SK-N-SH (cell line): ENCODE measurements around the gene LSM7. TPM values are rescaled to one million over a fixed set of nuclear protein-coding genes. Genes with fewer than 3 reads are reported as not detected.
A peak's percentile ranks its signal among the peaks of the same experiment; 100 is the strongest.

Experiments
- CTCF ChIA-PET: fragments of 300-600, 350-600 bp; formaldehyde crosslinking; extraction: SDS; loops from one replicate; lab custom pipeline; 2021; lab: Yijun Ruan, JAX
- POLR2A ChIA-PET: fragments of 350-600 bp; sonication (Branson Sonifier 250); formaldehyde crosslinking; extraction: SDS; loops from one replicate; lab custom pipeline; 2020; ENCODE audit warnings: antibody characterized with exemption, inconsistent platforms; lab: Yijun Ruan, JAX
- DNase-seq: peaks from one replicate; pipeline ENCODE4 v3.0.0; 2012
- H2AFZ ChIP-seq: fragments of 200-600 bp; sonication (generic); 2 replicates; pipeline ENCODE4 v1.8.1; 2016; ENCODE audit warnings: antibody characterized with exemption, mild to moderate bottlenecking, low read depth
- H3F3A ChIP-seq: fragments of 200-600 bp; sonication (generic); replicated peaks from 2 replicates; pipeline ENCODE3; 2016; ENCODE audit warnings: antibody characterized with exemption, mild to moderate bottlenecking; ENCODE audit not compliant: insufficient read depth
- H3K27ac ChIP-seq, 2 experiments: fragments of 200-500 bp in 1 of 2; fragments of 200-600 bp in 1 of 2; sonication (Bioruptor generic) in 1 of 2; sonication (generic), shearing (Covaris generic) in 1 of 2; 2 replicates each; pipeline versions ENCODE4 v1.5.1 to v1.6.1; 2014 to 2016; ENCODE audit warnings: low read depth in 2 of 2, inconsistent platforms in 1 of 2, low read length in 1 of 2, mild to moderate bottlenecking in 1 of 2, mixed read lengths in 1 of 2
- H3K27me3 ChIP-seq: fragments of 200-600 bp; sonication (generic), shearing (Covaris generic); 2 replicates; pipeline ENCODE4 v1.6.1; 2016; ENCODE audit warnings: mixed run types; ENCODE audit not compliant: insufficient read depth
- H3K36me3 ChIP-seq, 2 experiments: fragments of 200-500 bp in 1 of 2; fragments of 200-600 bp in 1 of 2; sonication (Bioruptor generic) in 1 of 2; sonication (generic) in 1 of 2; replicated peaks in 1 of 2; 2 replicates each; pipeline versions ENCODE3 to v1.5.1; 2014 to 2016; ENCODE audit warnings: low read length in 1 of 2, mild to moderate bottlenecking in 1 of 2; ENCODE audit not compliant: insufficient read depth in 2 of 2, control insufficient read depth in 1 of 2
- H3K4me1 ChIP-seq, 2 experiments: fragments of 200-500 bp in 1 of 2; fragments of 200-600 bp in 1 of 2; sonication (Bioruptor generic) in 1 of 2; sonication (generic), shearing (Covaris generic) in 1 of 2; 2 replicates each; pipeline versions ENCODE4 v1.5.1 to v1.6.1; 2014 to 2016; ENCODE audit warnings: low read depth in 1 of 2, low read length in 1 of 2, mixed run types in 1 of 2; ENCODE audit not compliant: insufficient read depth in 2 of 2, control insufficient read depth in 1 of 2
- H3K4me2 ChIP-seq: fragments of 200-600 bp; sonication (generic), shearing (Covaris generic); 2 replicates; pipeline ENCODE4 v1.6.1; 2017; ENCODE audit warnings: mixed run types
- H3K4me3 ChIP-seq, 2 experiments: fragments of 200-500 bp in 1 of 2; fragments of 200-600 bp in 1 of 2; sonication (Bioruptor generic) in 1 of 2; sonication (generic), shearing (Covaris generic) in 1 of 2; 2 replicates each; pipeline versions ENCODE4 v1.5.1 to v1.8.1; 2014 to 2016; ENCODE audit warnings: low read depth in 2 of 2, inconsistent platforms in 1 of 2, low read length in 1 of 2, mild to moderate bottlenecking in 1 of 2, mixed read lengths in 1 of 2, moderate library complexity in 1 of 2
- H3K79me2 ChIP-seq: fragments of 200-600 bp; sonication (generic); 2 replicates; pipeline ENCODE4 v1.8.1; 2017; ENCODE audit warnings: mild to moderate bottlenecking; ENCODE audit not compliant: insufficient read depth
- H3K9ac ChIP-seq: fragments of 200-600 bp; sonication (generic); 2 replicates; pipeline ENCODE4 v1.6.1; 2017; ENCODE audit warnings: mixed run types
- H3K9me2 ChIP-seq: fragments of 200-600 bp; sonication (generic); 2 replicates; pipeline ENCODE4 v1.6.1; 2017; ENCODE audit warnings: mixed run types
- H3K9me3 ChIP-seq: fragments of 200-600 bp; sonication (generic); 2 replicates; pipeline ENCODE4 v1.6.1; 2017; ENCODE audit warnings: mixed run types, mild to moderate bottlenecking, moderate library complexity
- H4K20me1 ChIP-seq: fragments of 200-600 bp; sonication (generic); 2 replicates; pipeline ENCODE4 v1.6.1; 2017; ENCODE audit warnings: mild to moderate bottlenecking, mixed run types; ENCODE audit not compliant: insufficient read depth
- EP300 ChIP-seq, 2 experiments: IDR thresholded peaks; 2 replicates each; pipeline versions ENCODE4 v1.4.0 to v1.6.1; 2012; ENCODE audit warnings: borderline replicate concordance in 1 of 2, low read depth in 1 of 2, low read length in 1 of 2
- FOSL2 ChIP-seq: IDR thresholded peaks from 2 replicates; pipeline ENCODE4 v1.4.0; 2012; ENCODE audit warnings: low read depth, mild to moderate bottlenecking, moderate library complexity, borderline replicate concordance
- FOXJ3 ChIP-seq: sonication (generic); formaldehyde crosslinking; IDR thresholded peaks from 2 replicates; pipeline ENCODE4 v1.5.1; 2020; ENCODE audit warnings: mild to moderate bottlenecking, missing genetic modification reagents
- GABPA ChIP-seq: IDR thresholded peaks from 2 replicates; pipeline ENCODE4 v1.4.0; 2012; ENCODE audit warnings: low read depth, mild to moderate bottlenecking
- MEF2A ChIP-seq: IDR thresholded peaks from 2 replicates; pipeline ENCODE4 v1.4.0; 2012; ENCODE audit warnings: low read depth, borderline replicate concordance
- MXI1 ChIP-seq: IDR thresholded peaks from 2 replicates; pipeline ENCODE4 v1.6.1; 2012; ENCODE audit warnings: mild to moderate bottlenecking, low read depth, low read length, improper control_type of control experiment
- NFIC ChIP-seq: IDR thresholded peaks from 2 replicates; pipeline ENCODE4 v1.4.0; 2012; ENCODE audit warnings: borderline replicate concordance
- POLR2AphosphoS5 ChIP-seq: IDR thresholded peaks from 2 replicates; pipeline ENCODE4 v1.6.1; 2012; ENCODE audit warnings: low read depth, low read length
- RAD21 ChIP-seq: IDR thresholded peaks from 2 replicates; pipeline ENCODE4 v1.6.1; 2012; ENCODE audit warnings: mild to moderate bottlenecking, low read length
- RFX5 ChIP-seq: IDR thresholded peaks from 2 replicates; pipeline ENCODE4 v1.6.1; 2012; ENCODE audit warnings: mild to moderate bottlenecking, improper control_type of control experiment, low read length
- TAF1 ChIP-seq: IDR thresholded peaks from 2 replicates; pipeline ENCODE4 v1.6.1; 2012; ENCODE audit warnings: low read depth, mild to moderate bottlenecking, low read length, moderate library complexity, borderline replicate concordance
- TCF12 ChIP-seq: IDR thresholded peaks from 2 replicates; pipeline ENCODE4 v1.4.0; 2012
- YY1 ChIP-seq: IDR thresholded peaks from 2 replicates; pipeline ENCODE4 v1.4.0; 2012; ENCODE audit warnings: low read depth, mild to moderate bottlenecking
- WGBS: methylation state at CpG from one replicate; pipeline ENCODE4 v1.1.6; 2017; ENCODE audit warnings: low lambda C conversion rate; 5-methylcytosine and 5-hydroxymethylcytosine counted together
- polyA plus RNA-seq, 3 experiments: library from polyadenylated mRNA; depleted of rRNA; stranded (reverse); fragments of >200 nt; gene quantifications; 2 replicates each; pipeline ENCODE4 v1.2.3, GENCODE V29; 2012
- TF ChIP-seq, protein P1 (sequence below): IDR thresholded peaks from 2 replicates; pipeline ENCODE4; 2012
- TF ChIP-seq, protein P2 (sequence below): fragments of 150-350 bp; IDR thresholded peaks from 2 replicates; pipeline ENCODE4 v1.6.1; 2016; ENCODE audit warnings: mild to moderate bottlenecking, low read depth, low read length
- TF ChIP-seq, protein P3 (sequence below): IDR thresholded peaks from 2 replicates; pipeline ENCODE4 v1.4.0; 2012; ENCODE audit warnings: low read depth
- TF ChIP-seq, protein P4 (sequence below): fragments of 150-350 bp; IDR thresholded peaks from 2 replicates; pipeline ENCODE4 v1.6.1; 2017; ENCODE audit warnings: antibody characterized with exemption, low read length, low read depth, borderline replicate concordance

LSM7 gene
- polyA plus RNA-seq, 1 of the 3 experiments (the other 2 are of a cell fraction), result 1,193 TPM

DNA sequence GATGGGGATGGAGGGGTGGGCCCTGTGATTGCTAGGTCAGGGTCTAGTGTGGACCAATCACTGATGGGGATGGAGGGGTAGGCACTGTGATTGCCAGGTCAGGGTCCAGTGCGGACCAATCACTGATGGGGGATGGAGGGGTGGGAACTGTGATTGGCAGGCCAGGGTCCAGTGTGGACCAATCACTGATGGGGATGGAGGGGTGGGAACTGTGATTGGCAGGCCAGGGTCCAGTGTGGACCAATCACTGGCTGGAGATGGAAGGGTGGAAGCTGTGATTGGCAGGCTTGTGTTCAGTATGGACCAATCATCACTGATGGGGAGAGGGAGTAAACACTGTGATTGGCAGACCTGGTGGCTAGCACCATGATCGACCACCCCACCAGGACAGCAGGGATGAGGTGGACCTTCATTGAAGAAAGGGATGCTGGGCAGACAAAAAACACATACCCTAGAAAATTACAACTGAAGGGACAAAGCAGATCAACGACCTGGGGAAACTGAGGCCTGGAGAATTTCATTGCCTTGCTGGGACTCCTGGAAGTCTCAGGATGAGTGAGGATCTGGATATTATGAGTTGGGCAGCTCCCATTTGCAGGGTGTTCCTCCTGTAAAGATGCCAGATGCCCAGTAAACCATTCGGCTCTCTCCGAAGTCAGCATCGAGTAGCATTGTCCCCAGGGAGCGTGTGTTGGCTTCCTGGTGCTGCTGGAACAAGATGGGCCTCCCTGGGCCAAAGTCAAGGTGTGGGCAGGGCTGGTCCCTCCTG is 47.2 kb upstream of the LSM7 start:
- Histone ChIP-seq H3K36me3 (no peaks in the 10 kb centered on the region), H2AFZ (no peak overlapping the region), H4K20me1 (no peaks in the 10 kb centered on the region), H3K79me2 (no peaks in the 10 kb centered on the region), H3K27ac (no peak overlapping the region)
- WGBS, result 83% methylated on average over 6 of the region's 7 CpGs
- POLR2A ChIA-PET, result no interaction called here
- TF ChIP-seq TAF1 (no peak), YY1 (no peak), MXI1 (no peak)
- TF ChIP-seq, protein P1, sequence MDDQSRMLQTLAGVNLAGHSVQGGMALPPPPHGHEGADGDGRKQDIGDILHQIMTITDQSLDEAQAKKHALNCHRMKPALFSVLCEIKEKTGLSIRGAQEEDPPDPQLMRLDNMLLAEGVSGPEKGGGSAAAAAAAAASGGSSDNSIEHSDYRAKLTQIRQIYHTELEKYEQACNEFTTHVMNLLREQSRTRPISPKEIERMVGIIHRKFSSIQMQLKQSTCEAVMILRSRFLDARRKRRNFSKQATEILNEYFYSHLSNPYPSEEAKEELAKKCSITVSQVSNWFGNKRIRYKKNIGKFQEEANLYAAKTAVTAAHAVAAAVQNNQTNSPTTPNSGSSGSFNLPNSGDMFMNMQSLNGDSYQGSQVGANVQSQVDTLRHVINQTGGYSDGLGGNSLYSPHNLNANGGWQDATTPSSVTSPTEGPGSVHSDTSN, result peak; percentile 65
- TF ChIP-seq, protein P2, sequence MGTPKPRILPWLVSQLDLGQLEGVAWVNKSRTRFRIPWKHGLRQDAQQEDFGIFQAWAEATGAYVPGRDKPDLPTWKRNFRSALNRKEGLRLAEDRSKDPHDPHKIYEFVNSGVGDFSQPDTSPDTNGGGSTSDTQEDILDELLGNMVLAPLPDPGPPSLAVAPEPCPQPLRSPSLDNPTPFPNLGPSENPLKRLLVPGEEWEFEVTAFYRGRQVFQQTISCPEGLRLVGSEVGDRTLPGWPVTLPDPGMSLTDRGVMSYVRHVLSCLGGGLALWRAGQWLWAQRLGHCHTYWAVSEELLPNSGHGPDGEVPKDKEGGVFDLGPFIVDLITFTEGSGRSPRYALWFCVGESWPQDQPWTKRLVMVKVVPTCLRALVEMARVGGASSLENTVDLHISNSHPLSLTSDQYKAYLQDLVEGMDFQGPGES, result no peak
- TF ChIP-seq, all 33 proteins: peak for 1
- H3K4me1 ChIP-seq, result no peaks in the 10 kb centered on the region
- H3K9me3 ChIP-seq, result no peaks in the 10 kb centered on the region
- no peak overlapping the region for H3K4me2 ChIP-seq
- peaks cover 5% of the 10 kb centered on the region for H3F3A ChIP-seq
- H3K9me2 ChIP-seq, result no peaks in the 10 kb centered on the region
- CTCF ChIA-PET, result no interaction called here
- DNase-seq, result no peak
- no peaks in the 10 kb centered on the region for H3K27me3 ChIP-seq
- H3K9ac ChIP-seq, result no peak overlapping the region
- no peak overlapping the region for H3K4me3 ChIP-seq

DNA sequence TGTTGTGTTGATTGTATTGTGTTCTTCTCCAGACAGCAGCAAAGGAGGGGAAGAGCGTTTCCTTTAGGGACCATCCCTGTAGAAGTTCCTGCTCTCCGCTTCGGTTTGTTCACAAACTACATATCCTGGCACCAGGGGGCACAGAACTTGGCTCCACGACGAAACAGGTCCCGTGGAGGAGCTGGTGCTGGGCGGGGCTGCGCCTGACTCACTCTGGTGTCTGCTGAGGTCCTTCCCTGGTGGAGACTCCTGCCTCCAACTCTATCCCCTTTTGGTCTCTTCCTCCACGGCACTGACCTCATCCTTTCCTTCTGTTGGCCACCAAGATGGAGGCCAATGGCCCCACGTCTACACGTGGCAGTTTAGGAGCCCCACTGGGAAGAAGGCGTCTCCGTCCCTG is 46.4 kb upstream of the LSM7 start:
- H3K27ac ChIP-seq, result no peak overlapping the region
- CTCF ChIA-PET, result interaction anchor here (2.1 kb wide), 1 partner anchor 59 kb away, joined by 8 read pairs; no protein-coding TSS in a partner anchor
- no peak overlapping the region for H2AFZ ChIP-seq
- H3K4me1 ChIP-seq, result no peaks in the 10 kb centered on the region
- H3K9me2 ChIP-seq, result no peaks in the 10 kb centered on the region
- TF ChIP-seq, protein P3, sequence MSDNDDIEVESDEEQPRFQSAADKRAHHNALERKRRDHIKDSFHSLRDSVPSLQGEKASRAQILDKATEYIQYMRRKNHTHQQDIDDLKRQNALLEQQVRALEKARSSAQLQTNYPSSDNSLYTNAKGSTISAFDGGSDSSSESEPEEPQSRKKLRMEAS, result no peak
- TF ChIP-seq FOSL2 (no peak), RFX5 (no peak), FOXJ3 (CRISPR knock-in tag) (no peak), MXI1 (no peak), POLR2AphosphoS5 (no peak), GABPA (no peak), NFIC (no peak), MEF2A (no peak), EP300 (IDR thresholded peaks at IDR 0.05; ENCODE audit: borderline replicate concordance in 1 of 2, low read depth in 1 of 2, low read length in 1 of 2) (no peak), TCF12 (no peak), RAD21 (no peak)
- TF ChIP-seq, protein P4, sequence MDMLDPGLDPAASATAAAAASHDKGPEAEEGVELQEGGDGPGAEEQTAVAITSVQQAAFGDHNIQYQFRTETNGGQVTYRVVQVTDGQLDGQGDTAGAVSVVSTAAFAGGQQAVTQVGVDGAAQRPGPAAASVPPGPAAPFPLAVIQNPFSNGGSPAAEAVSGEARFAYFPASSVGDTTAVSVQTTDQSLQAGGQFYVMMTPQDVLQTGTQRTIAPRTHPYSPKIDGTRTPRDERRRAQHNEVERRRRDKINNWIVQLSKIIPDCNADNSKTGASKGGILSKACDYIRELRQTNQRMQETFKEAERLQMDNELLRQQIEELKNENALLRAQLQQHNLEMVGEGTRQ, result no peak
- no peaks in the 10 kb centered on the region for H3K79me2 ChIP-seq
- 91% methylated on average over 9 of the region's 13 CpGs for WGBS
- DNase-seq, result no peak
- H3K27me3 ChIP-seq, result no peaks in the 10 kb centered on the region
- H3K36me3 ChIP-seq, result no peaks in the 10 kb centered on the region
- POLR2A ChIA-PET, result no interaction called here
- no peak overlapping the region for H3K9ac ChIP-seq
- H3K4me2 ChIP-seq, result no peak overlapping the region
- H3K9me3 ChIP-seq, result no peaks in the 10 kb centered on the region
- peaks cover 4% of the 10 kb centered on the region for H3F3A ChIP-seq
- no peaks in the 10 kb centered on the region for H4K20me1 ChIP-seq
- no peak overlapping the region for H3K4me3 ChIP-seq
